ENCODE measurements around the gene FAM222A.

DNA sequence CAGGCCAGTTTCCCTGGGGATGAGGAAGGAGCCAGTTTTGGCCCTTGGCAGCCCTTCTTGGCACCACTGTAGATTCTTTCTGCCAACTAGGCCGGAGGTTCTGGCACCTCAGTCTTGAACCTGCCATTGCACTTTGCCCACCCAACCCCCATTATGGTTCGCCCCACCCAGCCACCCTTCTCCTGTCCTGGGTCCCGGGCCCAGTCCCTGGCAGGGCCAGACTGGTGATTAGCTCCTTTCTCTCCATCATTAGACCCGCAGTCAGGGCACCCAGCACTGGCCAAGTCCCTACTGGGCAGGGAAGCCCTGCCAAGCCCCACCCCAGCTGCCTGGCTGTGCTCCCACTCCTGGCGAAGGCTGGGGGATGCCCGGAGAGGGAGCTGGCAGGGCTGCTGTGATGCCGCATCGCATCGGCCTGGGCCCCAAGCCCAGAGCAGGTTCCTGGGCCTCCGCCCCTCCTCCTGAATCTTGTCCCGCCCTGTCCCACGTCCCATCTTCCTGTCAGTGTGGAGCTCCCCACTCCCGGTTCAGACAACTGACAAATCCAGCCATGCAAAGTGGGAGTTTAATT is 9.8 kb downstream of the FAM222A start:
- TF ChIP-seq, protein P1, sequence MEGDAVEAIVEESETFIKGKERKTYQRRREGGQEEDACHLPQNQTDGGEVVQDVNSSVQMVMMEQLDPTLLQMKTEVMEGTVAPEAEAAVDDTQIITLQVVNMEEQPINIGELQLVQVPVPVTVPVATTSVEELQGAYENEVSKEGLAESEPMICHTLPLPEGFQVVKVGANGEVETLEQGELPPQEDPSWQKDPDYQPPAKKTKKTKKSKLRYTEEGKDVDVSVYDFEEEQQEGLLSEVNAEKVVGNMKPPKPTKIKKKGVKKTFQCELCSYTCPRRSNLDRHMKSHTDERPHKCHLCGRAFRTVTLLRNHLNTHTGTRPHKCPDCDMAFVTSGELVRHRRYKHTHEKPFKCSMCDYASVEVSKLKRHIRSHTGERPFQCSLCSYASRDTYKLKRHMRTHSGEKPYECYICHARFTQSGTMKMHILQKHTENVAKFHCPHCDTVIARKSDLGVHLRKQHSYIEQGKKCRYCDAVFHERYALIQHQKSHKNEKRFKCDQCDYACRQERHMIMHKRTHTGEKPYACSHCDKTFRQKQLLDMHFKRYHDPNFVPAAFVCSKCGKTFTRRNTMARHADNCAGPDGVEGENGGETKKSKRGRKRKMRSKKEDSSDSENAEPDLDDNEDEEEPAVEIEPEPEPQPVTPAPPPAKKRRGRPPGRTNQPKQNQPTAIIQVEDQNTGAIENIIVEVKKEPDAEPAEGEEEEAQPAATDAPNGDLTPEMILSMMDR (optimal IDR thresholded peaks at IDR 0.05 in 1 of 3, IDR thresholded peaks at IDR 0.05 in 1 of 3, conservative IDR thresholded peaks at IDR 0.05 in 1 of 3; ENCODE audit: extremely low read depth in 1 of 3, insufficient read depth in 2 of 3, low read length in 3 of 3), result no peak
- TF ChIP-seq EZH2 (IDR thresholded peaks at IDR 0.05; ENCODE audit: low read length), result no peak

Measured in keratinocyte (primary cell).